Hematopoietic multipotent progenitor cell treated with erythropoietin and hydrocortisone succinate and interleukin-3 and kit ligand, for 17 days (in vitro differentiated cells): ENCODE data around the gene CMSS1.
"Not testable (repeated sequence)": the region's sequence is repeated elsewhere in the genome, so short reads cannot be mapped to it uniquely, and the experiment has no call there.

Experiments
- DNase-seq: peaks from one replicate; pipeline ENCODE4 v3.0.0-alpha.2; 2015; ENCODE audit warnings: low spot score

CMSS1 gene

DNA sequence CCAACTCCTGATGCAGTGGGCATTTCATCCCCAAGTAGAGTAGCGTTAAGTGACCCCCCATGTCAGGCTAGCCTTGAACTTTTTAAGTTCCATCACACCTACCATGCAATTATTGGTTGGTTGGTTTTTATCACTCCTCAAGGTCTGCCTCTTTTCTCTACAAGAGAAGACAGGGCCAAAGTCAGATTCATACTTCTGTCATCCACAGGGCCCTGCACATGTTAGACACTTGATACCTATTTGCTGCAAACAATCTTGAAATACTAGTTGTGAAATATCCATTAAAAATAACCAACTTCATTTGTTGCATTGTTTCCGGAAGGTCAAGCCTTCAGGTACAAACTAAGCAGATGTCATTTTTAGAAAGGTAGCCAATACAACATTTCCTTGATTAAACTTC is 1.2 kb downstream of the CMSS1 start:
- DNase-seq: no peak

- DNase-seq: no peak
These were observed 6.4 kb downstream of the CMSS1 start for GRCh38 chr3:99823723-99824711.

DNA sequence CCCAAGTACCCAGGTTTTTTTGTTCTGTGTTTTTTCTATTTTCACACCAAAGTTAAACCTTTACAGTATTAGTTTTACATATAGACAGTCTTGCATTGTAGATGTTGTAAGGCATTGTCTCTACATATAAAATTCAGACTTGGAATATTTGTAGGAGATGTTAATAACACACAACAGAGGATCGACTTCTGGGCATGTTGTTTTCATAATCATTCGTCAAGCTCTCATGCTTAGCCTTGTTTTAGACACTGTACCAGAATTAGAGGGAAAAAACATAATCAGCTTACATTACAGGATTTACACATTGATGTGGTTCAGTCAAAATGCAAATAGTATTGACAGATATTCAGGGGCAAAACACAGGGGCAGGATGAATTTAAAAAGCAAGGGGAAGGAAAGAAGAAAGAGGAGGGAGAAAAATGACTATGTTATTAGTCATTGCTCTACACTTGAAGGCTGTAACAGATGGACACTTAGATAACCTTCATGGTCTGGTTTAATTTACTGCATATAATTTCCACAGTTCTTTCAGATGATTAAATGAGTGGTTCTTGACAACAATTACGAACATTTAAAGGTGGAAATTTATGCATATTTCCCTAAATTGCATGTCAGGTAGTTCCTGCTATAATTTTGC is 7.5 kb downstream of the CMSS1 start:
- DNase-seq: peak; percentile 36

- DNase-seq: no peak
These were observed 12.2 kb downstream of the CMSS1 start for GRCh38 chr3:99829844-99830243.

DNA sequence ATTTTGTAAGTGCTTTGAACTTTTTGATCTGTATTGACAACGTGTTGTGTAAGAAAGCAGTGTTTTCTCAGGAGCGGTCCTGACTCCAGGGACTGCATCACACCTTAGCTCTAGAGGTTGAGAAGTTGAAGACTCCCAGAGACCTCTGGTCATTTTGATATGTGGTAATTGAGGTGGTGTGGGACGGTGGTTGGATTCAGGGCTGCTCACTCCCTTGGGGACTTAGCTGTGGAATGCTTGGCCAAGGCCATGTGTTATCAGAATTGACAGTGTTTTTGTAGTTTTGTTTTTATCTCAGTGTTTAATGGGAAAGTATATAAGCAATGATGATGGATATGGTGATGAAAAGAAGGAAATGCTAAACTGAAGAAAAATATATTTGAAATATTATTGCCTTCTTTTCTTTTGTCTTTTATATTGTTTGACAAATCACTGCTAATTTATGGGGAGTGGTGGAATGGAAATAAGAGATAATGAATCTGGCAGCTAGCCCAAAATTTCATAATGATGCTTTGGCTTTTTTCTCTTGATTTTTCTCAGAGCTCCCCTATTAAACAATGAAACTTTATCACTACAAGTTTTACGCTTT is 16.0 kb downstream of the CMSS1 start:
- no peak for DNase-seq

DNA sequence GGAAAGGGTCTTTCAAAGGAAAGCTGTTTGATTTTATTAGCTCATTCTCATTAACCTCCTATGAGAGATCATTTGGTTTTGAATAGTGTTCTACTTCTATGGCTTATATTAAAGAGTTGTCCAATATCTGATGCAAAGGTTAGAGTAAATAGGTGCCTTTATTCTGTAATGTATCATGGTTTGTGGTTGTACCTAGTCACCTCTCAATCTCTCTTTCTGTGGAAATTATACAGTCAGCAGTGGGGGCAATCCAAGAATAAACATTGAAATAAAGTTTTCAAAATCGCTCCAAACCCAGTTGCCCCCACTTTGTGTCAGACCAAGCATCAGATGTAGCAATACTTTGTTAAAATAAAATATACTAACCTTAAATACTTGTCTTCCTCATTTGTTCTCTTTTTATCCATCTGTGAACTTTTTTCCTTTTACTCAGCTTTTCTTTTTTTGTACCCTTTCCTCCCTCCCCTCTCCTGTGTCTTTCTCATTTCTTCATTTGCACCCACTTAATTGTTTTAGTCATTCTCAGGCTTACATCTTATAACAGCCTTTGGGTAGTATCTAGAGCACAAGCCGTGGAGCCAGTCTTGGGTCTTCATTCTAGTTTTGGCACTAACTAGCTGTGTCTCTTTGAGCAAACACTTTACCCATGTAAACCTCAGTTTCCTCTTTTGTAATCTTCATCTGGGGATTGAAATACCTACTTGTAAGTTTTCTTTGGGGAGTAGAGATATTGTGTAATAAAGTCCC is 16.7 kb downstream of the CMSS1 start:
- no peak for DNase-seq

DNA sequence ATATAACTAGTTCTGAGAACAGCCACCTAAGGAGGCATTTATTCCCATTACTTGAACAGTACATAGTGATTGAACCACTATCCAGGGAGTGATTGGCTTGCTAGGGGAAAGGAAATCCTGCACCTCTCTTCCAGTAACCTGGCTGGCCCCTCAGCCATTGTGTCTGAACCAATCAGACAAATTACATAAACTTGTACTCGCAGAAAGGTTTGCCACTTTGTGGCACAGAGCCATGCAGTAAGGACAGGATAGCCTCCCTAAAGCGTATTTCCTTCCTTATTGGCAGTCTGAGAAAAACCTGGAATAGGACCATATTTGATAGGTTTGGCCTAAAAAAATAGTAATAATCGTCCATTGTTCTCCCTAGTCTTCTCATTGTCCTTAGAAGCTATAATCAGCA is 19.0 kb downstream of the CMSS1 start:
- DNase-seq: no peak

DNA sequence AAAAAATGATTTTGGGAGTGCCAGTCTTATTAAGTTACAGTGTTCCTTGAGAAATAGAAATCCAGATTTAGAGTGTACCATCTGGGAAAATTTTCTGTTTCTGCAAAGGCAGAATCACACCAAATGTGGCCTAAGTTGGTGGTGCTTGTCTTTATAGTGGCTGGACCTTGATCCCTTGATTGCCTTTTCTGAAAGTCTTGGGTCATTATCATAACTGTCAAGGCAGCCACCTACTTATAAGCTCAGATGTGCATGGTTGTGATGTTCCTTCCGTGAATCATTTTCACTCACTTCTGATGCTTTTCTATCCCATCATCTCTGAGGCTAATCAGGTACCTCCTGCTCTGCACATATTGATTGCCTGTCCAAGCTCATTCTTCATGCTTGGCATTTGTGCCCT is 20.1 kb downstream of the CMSS1 start:
- no peak for DNase-seq

- no peak for DNase-seq
These were observed 21.1 kb downstream of the CMSS1 start for GRCh38 chr3:99838755-99839154.

GRCh38 chr3:99839613-99840012 is 22.0 kb downstream of the CMSS1 start:
- no peak for DNase-seq

DNA sequence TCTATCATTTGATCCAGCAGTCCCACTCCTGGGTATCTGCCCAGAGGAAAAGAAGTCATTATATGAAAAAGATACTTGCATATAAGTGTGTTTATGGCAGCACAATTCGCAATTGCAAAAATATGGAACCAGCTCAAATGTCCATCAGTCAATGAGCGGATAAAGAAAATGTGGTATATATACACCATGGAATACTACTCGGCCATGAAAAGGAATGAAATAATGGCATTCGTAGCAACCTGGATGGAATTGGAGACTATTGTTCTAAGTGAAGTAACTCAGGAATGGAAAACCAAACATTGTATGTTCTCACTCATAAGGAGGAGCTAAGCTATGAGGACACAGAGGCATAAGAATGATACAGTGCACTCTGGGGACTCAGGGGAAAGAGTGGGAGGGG is 24.3 kb downstream of the CMSS1 start:
- DNase-seq: not testable (repeated sequence)

- no peak for DNase-seq
These were observed 25.3 kb downstream of the CMSS1 start for GRCh38 chr3:99842826-99843589.

DNA sequence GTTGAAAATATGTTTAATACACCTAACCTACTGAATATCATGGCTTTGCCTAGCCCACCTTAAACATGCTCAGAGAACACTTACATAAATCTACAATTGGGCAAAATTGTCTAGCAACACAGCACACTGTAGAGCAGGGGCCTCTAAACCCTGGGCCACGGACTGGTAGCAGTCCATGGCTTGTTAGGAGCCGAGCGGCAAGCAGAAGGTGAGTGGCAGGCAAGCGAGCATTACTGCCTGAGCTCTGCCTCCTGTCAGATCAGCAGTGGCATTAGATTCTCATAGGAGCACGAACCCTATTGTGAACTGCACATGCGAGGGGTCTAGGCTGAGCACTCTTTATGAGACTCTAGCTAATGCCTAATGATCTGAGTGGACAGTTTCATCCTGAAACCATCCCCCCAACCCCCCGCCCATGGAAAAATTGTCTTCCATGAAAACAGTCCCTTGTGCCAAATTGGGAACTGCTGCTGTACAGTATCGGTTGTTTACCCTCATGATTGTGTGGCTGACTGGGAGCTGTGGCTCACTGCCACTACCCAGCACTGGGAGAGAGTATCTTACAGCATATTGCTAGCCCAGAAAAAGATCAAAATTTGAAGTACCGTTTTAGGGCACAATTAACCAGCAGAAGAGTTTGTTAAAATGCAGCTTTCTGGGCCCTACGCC is 26.1 kb downstream of the CMSS1 start:
- DNase-seq: no peak

GRCh38 chr3:99845331-99845730 is 27.7 kb downstream of the CMSS1 start:
- no peak for DNase-seq

DNA sequence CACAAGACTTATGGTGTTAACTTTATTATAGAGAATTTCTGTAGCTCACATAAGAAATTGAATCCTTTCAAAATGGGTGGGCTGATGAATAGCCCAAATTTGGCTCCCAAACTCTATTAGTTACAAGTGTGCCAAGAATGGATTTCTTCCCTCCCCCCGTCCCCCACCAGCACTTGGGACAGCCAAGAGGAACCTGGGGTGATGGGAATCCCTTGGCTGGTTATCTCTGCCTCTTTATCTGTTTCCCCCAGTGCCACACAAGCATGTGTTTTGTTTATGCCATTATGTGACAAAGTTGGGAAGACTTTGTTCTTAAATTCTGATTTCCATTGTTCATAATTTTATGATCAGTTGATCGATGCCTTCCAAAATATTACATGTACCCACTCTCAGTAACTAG is 28.3 kb downstream of the CMSS1 start:
- no peak for DNase-seq

DNA sequence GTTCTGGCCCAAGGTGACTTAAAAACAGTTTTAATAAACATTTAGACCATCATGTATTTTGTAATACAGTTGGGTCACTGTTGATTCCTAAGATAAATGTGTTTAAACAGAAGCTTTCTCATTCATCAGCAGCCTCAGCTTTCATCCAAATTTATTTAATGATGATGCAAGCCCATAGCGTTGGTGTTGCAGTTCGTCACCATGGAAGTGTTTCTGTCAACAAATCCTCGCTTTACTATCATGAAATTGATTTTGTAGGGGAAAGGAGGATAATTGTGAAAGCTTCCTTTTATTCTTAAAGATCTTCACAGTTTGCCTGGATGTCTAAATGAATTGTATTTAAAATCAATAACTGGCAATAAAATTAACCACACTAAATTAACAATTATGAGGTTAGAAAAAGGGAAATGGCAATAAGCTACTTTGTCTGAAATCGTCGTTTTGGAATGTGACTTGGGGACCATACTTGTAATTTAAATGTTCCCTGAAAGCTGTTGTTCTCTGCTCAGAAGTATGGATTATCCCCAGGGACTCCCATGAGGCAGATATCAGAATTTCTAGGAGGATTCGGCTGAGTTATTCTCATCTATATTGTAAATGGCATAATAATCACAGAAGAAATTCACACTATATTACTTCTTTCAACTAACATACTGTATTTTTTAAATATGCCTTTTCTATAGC is 29.0 kb downstream of the CMSS1 start:
- no peak for DNase-seq

DNA sequence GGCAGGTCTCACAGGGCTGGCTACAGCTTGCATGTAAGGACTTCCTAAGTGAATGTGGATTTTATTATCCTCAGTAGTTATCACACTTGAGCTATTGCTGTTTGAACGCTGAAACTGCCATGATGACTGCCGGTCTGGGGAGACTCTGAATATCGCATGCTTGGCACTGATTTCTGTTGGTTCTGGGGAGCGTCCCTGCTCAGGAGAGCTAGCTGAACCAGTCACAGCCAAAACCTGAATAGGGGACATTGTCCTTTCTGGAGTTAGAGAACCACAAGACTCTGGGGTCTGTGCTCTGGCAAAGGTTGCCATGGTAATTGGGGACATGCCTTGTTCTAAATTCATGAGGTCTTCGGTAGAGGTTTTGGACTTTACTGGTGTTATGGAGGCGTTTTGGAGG is 30.8 kb downstream of the CMSS1 start:
- DNase-seq: no peak

DNA sequence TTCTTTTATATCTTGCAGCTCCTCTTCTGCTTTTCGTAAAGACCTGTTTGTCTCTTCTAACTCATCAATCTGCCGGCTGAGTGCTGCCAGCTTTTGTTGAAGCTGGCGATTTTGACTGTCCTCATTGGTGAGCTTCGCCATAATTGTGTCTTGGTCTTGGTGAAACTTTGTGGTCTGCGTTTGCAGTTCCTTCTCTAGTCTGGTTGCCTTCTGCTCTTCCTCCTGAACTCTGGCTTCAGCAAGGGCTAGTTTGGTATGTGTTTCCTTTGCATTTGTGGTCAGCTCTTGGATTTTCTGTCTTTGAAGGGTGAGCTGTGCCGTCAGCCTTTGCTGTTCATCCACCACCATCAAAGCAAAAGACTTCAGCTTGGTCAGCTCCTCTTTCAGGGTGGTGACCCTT is 32.9 kb downstream of the CMSS1 start:
- DNase-seq: no peak

- no peak for DNase-seq
These were observed 34.3 kb downstream of the CMSS1 start for GRCh38 chr3:99851955-99852354.

- DNase-seq: no peak
These were observed 35.2 kb downstream of the CMSS1 start for GRCh38 chr3:99852851-99853250.
